ENCODE data around the gene KCNQ1. TPM values are rescaled to one million over a fixed set of nuclear protein-coding genes. Genes with fewer than 3 reads are reported as not detected.

The KCNQ1 gene
- total RNA-seq, 1 experiment from 2014 or later, result 9.2 TPM

DNA sequence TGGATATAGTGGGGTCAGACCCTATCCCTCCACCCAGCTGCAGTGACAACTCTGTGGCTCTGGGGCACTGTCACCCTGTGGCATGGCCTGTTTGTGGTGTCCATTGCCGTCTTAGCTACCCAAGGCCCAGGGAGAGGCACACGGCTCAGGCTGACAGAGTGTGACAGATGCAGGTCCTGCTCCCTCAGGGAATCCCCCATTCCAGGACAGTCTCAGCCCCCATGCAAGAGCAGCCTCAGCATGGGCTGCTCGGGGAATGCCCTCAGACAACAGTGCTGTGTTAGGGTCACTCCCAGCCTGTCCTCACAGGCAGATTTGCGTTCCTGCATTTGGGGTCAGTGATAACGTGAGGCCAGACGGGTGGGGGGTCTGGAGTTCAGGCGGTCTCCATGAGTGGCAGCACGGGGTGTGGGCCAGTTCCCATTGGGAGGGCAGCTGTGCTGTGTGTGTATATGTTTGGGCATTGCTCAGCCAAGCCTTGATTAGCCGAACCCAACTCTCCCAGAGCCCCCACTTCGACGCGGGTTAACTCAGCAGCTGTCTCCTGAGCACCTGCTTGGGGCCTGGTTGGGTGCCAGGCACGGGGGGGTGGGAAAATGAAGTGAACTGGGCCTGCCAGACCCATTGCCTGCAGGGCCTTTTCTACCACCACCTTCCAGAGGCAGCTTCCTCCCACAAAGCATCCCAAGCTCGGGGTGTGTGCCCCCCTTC lies 260.2 kb downstream of the KCNQ1 start:
- H3K27me3 Mint-ChIP-seq (ENCODE audit: unreplicated experiment), result peaks cover 12% of the 10 kb centered on the region
- H3K9me3 Mint-ChIP-seq (ENCODE audit: low read depth, unreplicated experiment), result no peaks in the 10 kb centered on the region
- no peak overlapping the region for H3K4me3 Mint-ChIP-seq (ENCODE audit: low read depth, unreplicated experiment)
- CTCF ChIA-PET, result no interaction called here
- H3K36me3 Mint-ChIP-seq (ENCODE audit: insufficient read depth, unreplicated experiment), result peaks cover 3% of the 10 kb centered on the region
- TF ChIP-seq, protein P1, sequence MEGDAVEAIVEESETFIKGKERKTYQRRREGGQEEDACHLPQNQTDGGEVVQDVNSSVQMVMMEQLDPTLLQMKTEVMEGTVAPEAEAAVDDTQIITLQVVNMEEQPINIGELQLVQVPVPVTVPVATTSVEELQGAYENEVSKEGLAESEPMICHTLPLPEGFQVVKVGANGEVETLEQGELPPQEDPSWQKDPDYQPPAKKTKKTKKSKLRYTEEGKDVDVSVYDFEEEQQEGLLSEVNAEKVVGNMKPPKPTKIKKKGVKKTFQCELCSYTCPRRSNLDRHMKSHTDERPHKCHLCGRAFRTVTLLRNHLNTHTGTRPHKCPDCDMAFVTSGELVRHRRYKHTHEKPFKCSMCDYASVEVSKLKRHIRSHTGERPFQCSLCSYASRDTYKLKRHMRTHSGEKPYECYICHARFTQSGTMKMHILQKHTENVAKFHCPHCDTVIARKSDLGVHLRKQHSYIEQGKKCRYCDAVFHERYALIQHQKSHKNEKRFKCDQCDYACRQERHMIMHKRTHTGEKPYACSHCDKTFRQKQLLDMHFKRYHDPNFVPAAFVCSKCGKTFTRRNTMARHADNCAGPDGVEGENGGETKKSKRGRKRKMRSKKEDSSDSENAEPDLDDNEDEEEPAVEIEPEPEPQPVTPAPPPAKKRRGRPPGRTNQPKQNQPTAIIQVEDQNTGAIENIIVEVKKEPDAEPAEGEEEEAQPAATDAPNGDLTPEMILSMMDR (IDR thresholded peaks at IDR 0.05; ENCODE audit: unreplicated experiment), result no peak
- intact Hi-C loops (cut with micrococcal nuclease; ENCODE audit: unreplicated experiment), result no loop called here
- no peak overlapping the region for H3K27ac Mint-ChIP-seq (ENCODE audit: unreplicated experiment)
- no peak for DNase-seq
- BruUV-seq (replicated peaks), result no TSS peak
- no peaks in the 10 kb centered on the region for H3K4me1 Mint-ChIP-seq (ENCODE audit: low read depth, unreplicated experiment)

DNA sequence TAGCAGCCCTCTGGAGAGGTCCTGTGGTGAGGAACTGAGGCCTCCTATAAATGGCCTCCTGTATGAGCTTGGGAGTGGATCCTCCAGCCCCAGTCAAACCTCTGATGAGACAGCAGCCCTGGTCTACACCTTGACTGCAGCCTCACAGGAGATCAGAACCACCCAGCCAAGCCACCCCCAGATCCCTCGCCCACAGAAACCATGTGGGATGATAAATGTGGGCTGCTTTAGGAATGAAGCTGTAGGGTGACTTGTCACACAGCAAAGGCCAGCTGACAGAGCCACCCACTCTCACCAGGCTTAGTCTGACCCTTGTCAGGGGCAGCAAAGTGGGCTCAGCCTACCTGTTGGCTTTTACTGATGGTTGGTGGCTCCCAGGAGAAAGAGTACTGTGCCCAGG lies 261.5 kb downstream of the KCNQ1 start:
- Mint-ChIP-seq H3K27ac (ENCODE audit: unreplicated experiment) (no peak overlapping the region), H3K36me3 (ENCODE audit: insufficient read depth, unreplicated experiment) (no peaks in the 10 kb centered on the region), H3K4me3 (ENCODE audit: low read depth, unreplicated experiment) (no peak overlapping the region), H3K9me3 (ENCODE audit: low read depth, unreplicated experiment) (no peaks in the 10 kb centered on the region), H3K4me1 (ENCODE audit: low read depth, unreplicated experiment) (no peaks in the 10 kb centered on the region), H3K27me3 (ENCODE audit: unreplicated experiment) (peaks cover 19% of the 10 kb centered on the region)
- DNase-seq, result no peak
- intact Hi-C loops (cut with micrococcal nuclease; ENCODE audit: unreplicated experiment), result no loop called here
- CTCF ChIA-PET, result no interaction called here
- no TSS peak for BruUV-seq (replicated peaks)
- TF ChIP-seq, protein P1 (IDR thresholded peaks at IDR 0.05; ENCODE audit: unreplicated experiment), result no peak

DNA sequence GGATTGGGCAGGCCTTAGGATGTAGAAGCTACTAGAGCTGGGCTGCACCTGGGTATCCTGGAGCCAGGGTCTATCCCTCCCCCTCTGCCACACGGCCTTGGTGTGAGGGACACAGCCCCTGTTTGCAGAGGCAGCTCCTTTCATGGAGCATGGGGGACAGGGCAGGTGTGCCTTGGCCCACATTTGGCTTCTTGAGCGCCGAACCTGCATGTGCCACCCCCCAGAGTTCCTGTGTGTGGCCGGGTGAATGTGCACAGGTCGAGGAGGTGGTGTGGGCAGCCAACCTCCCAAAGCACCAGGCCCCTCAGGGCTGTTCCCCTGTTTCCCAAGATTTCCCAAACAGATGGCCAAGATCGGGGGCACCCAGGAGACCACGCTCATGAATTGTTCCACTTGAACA lies 262.9 kb downstream of the KCNQ1 start:
- peaks cover 34% of the 10 kb centered on the region for H3K27me3 Mint-ChIP-seq (ENCODE audit: unreplicated experiment)
- no peak overlapping the region for H3K27ac Mint-ChIP-seq (ENCODE audit: unreplicated experiment)
- H3K9me3 Mint-ChIP-seq (ENCODE audit: low read depth, unreplicated experiment), result no peaks in the 10 kb centered on the region
- no peak overlapping the region for H3K4me3 Mint-ChIP-seq (ENCODE audit: low read depth, unreplicated experiment)
- no peaks in the 10 kb centered on the region for H3K36me3 Mint-ChIP-seq (ENCODE audit: insufficient read depth, unreplicated experiment)
- no peak for DNase-seq
- intact Hi-C loops (cut with micrococcal nuclease; ENCODE audit: unreplicated experiment), result no loop called here
- no TSS peak for BruUV-seq (replicated peaks)
- TF ChIP-seq, protein P1 (IDR thresholded peaks at IDR 0.05; ENCODE audit: unreplicated experiment), result no peak
- H3K4me1 Mint-ChIP-seq (ENCODE audit: low read depth, unreplicated experiment), result no peaks in the 10 kb centered on the region
- CTCF ChIA-PET, result no interaction called here

DNA sequence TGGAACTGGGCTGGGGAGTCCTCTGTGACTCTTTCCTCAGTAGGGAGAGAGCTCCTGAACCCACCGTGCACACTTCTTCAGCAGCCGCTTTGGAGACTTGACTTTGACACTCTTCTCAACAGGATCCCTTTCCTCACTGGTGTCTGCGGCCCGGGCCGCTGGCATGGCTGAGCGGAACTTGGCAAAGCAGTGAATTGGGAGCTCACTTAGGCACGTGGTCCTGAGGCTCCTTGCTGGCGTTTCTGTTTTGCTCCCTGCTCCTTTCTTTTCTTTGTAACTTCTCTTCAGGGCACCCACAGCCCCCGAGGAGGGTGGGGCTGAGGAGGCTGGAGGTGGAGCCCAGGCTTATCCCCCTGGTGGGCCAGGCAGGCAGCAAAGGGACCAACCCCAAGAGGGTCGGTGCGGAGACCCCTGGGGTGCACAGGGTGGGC lies 263.4 kb downstream of the KCNQ1 start:
- no peak for DNase-seq
- H3K27me3 Mint-ChIP-seq (ENCODE audit: unreplicated experiment), result peaks cover 38% of the 10 kb centered on the region
- no peak overlapping the region for H3K27ac Mint-ChIP-seq (ENCODE audit: unreplicated experiment)
- no peaks in the 10 kb centered on the region for H3K36me3 Mint-ChIP-seq (ENCODE audit: insufficient read depth, unreplicated experiment)
- TF ChIP-seq, protein P1 (IDR thresholded peaks at IDR 0.05; ENCODE audit: unreplicated experiment), result no peak
- no peak overlapping the region for H3K4me3 Mint-ChIP-seq (ENCODE audit: low read depth, unreplicated experiment)
- intact Hi-C loops (cut with micrococcal nuclease; ENCODE audit: unreplicated experiment), result no loop called here
- no peaks in the 10 kb centered on the region for H3K4me1 Mint-ChIP-seq (ENCODE audit: low read depth, unreplicated experiment)
- CTCF ChIA-PET, result no interaction called here
- no peaks in the 10 kb centered on the region for H3K9me3 Mint-ChIP-seq (ENCODE audit: low read depth, unreplicated experiment)
- no TSS peak for BruUV-seq (replicated peaks)

Measured in Calu3 (cell line).